GM15510 (cell line): ENCODE results near the gene SHROOM3.

Source experiments
- POLR2A ChIP-seq: IDR thresholded peaks from 3 replicates; pipeline ENCODE4 v1.6.1; 2011; ENCODE audit warnings: borderline replicate concordance; ENCODE audit not compliant: insufficient read length; ENCODE audit errors: extremely low read depth

SHROOM3 gene

DNA sequence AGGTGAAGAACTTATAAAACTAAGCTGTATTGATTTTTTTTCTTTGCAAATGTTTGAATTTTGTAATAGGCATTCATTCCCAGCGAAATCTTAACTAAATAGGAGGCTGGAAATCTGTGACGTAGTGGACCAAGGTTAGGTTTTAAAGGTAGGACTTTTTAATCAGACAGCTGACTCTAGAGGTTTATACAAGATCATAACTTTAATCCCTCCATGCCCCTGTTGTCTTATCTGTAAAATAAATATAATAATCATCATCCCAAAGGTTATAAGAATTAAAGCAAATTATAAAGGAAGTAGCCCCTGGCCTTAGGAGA, 101.3 kb downstream of the SHROOM3 start:
- TF ChIP-seq POLR2A: no peak

- no peak for TF ChIP-seq POLR2A
Observed at GRCh38 chr4:76538296-76538695, 103.3 kb downstream of the SHROOM3 start.

GRCh38 chr4:76539979-76540378, 105.0 kb downstream of the SHROOM3 start:
- no peak for TF ChIP-seq POLR2A

GRCh38 chr4:76540486-76540885, 105.5 kb downstream of the SHROOM3 start:
- no peak for TF ChIP-seq POLR2A

DNA sequence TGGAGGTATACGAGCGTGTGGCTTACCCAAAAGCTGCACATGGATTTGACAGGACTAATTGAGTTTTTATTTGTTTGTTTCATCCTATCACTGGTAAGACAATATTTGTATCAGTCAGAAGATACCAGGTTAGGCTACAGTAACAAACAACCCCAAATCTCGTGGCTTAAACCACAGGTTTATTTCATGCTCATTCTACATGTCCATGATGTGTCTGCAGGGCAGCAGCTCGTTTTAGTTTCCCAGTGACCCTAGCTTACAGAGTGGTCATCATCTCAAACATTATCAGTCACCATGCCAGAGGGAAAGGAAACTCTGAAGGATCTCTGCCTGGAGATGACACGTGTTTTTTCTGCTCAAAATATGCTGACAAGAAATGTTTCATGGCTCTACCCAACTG, 108.3 kb downstream of the SHROOM3 start:
- no peak for TF ChIP-seq POLR2A

GRCh38 chr4:76544725-76545124, 109.7 kb downstream of the SHROOM3 start:
- no peak for TF ChIP-seq POLR2A

DNA sequence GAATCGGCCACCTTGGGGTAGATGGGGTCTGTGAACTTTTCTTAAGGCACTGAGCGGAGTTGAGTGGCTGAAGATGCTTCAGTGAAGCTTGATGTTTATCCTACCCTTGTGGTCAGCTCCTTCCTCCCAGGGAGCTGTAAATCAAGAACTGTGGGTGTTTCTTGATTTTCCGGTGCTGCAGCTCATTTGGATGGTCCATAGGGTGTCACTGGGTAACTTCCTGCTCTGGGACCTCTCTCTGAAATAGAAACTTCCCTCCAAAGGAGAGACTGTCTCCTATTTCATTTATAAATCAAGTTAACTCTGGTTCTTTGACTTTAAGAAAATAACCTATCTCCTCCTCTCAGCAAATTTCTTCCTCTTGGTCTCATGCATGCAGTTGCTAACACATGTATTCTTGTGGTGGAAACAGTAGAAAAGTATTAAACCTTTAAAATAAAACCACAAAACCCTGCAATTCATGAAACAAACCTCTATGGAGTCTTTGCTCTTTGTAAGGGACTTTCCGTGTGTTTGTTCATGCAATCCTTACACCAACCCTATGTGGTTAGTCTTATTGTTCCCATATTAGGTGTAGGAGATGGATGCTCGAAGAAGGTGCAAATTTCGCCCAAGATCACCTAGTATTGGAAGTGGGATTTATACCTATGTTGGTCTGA, 110.3 kb downstream of the SHROOM3 start:
- no peak for TF ChIP-seq POLR2A

DNA sequence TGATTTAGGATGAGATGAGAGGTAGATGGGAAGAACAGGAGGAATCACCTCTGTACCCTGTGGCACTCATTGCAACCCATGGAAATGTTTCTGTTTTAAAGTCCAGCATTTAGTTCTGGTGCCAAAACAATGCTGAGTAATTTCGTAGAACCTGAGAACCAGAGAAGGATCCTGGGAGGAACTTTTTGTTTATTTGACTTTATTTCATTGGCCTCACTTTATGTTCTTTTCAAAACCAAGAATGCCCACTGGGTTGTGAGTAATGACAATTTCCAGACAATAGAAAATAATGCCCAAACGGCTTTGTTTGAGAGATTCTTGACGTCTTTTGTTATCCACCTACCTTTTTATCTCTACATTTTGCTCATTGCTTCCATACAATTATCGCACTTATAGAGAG, 111.3 kb downstream of the SHROOM3 start:
- TF ChIP-seq POLR2A: no peak

DNA sequence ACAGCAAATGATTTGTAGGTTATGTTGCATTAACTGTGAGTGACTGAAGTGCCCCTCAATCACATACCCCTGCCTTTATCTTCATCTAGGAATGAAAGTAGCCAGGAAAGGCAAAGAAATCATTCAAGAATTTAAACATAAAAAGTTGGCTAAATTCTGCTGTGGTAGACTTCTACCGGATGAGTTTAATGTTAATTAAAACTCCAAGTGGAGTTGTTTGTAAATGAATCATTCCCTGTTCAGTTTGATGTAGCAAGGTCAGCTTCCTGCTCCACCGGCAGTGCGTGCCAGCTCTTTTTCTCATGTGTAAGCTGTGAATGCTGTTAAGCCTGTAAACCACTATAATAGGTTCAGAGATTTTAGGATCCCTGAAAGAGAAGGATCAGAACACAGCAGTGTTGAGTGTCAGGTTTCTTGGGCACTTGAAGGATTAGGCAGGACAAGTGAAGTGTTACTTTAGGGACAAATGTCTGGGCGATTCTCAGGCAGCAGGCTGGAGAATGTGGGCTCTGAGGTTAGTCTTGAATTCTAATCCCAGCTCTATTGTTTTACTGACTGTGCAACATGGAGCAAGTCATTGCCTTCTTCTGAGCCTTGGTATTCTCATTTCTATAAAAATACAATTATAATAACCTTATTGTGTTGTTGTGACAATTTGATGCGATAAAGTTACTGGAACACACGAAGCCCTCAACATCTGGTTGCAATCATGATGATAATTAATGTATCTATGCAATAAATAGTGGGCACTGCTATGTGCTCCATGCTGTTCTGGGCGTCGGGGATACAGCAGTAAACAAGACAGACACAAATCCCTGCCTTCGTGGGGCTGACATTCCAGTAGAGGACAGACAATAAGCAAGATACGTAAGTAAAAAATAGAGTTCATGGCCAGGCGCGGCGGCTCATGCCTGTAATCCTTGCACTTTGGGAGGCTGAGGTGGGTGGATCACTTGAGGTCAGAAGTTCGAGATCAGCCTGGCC, 112.0 kb downstream of the SHROOM3 start:
- TF ChIP-seq POLR2A: no peak

DNA sequence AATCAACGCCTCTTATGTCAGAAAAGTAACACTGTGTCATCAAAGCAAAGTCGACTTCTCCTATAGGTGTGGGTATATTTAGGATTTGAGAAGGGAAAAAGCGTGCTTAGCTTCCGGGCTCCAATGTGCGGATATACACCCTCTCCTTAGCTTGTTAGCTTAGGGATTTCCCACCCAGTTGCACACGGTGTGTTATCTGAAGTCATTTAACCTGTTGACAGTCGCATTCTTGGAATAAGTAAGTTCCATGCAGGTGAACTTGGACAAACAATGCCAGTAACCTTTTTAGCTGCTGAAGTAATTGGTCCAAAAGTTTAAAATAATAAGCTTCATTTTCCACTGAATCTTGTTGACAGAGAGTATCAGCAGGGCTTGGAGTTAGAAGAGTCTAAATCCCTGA, 113.7 kb downstream of the SHROOM3 start:
- TF ChIP-seq POLR2A: no peak

DNA sequence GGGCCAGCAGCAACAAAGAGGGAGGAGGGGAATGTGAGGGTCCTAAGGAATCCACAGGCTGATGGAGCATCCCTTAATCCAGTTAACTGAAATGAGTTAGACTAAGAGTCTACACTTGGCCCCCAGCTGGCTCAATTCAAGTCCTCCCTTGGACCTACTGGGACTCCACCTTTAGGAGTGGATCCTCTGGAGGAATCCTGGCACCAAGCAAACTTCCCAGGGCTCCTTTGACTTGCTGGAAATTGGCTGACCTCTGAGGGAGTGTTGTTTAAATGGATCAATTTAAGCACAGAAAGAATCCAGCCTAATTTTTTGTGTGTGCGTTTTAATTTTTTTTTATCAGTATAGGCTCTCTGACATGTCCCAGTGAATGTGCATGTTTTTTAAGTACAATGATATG, 114.7 kb downstream of the SHROOM3 start:
- TF ChIP-seq POLR2A: no peak

DNA sequence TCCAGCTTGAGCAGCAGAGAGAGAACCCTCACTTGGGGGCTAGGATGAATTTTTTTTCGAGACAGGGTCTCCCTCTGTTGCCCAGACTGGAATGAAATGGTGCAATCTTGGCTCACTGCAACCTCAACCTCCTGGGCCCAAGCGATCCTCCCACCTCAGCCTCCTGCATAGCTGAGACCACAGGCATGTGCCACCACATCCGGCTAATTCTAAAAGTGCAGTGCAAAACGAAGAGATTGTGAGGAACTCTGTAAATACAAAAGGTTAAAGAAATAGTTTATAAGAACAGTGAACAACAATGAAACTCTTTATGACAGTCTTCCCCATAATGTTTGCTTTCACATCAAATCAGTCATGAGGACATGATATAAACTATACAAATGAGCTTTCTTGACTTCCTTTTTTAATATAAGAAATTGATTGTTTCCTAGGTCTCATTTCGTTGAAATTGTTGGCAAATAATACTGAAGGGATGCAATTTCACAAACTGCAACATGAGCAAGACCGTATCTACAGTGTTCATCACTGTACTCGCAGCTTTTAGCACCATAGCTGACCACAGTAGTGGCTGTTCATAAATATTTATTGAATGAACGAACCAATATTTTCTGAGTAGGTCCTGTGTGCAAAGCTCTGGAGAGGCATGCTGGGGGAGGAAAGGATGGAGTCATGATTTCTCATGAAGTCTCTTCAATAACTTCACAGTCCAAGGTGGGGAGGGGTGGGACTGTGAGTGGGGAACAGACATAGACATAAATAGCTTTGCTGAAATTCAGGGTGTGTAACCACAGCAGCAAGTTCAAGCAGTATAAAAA, 116.1 kb downstream of the SHROOM3 start:
- TF ChIP-seq POLR2A: no peak

DNA sequence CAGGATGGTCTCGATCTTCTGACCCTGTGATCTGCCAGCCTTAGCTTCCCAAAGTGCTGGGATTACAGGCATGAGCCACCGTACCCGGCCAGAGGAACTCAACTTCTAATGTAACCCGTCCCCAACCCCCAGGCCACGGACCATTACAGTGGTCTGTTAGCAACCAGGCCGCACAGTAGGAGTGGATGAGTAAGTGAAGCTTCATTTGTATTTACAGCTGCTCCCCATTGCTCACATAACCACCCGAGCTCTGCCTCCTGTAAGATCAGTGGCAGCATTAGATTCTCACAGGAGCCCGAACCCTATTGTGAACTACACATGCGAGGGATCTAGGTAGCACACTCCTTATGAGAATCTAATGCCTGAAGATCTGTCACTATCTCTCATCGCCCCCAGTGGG, 119.6 kb downstream of the SHROOM3 start:
- TF ChIP-seq POLR2A: no peak

DNA sequence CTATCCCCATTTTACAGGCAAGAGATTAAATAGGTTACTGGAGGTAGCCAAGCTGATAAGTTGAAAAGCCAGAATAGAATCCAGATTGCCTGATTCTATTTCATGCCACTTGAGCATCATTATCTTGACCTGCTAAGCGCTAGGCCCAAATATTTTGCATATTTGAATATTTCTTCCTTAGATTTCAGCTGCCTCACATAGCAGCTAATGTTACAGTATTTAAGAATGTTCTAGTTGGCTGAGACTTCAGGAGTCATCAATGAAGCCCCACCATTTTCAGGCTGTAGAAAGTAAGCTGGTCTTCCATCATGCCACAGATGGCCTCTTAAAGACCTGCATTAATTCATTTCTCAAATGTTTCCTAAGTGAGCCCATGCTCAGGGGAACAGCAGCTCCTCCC, 121.4 kb downstream of the SHROOM3 start:
- TF ChIP-seq POLR2A: no peak

GRCh38 chr4:76558396-76559235, 123.6 kb downstream of the SHROOM3 start:
- no peak for TF ChIP-seq POLR2A
